HL-60 (cell line): ENCODE results near the gene NCOA3.

Experiments used
- POLR2AphosphoS5 ChIP-seq: IDR thresholded peaks from 2 replicates; pipeline ENCODE4 v1.6.1; 2012; ENCODE audit warnings: low read depth
- REST ChIP-seq: IDR thresholded peaks from 2 replicates; pipeline ENCODE4 v1.6.1; 2012; ENCODE audit warnings: low read depth; ENCODE audit not compliant: insufficient replicate concordance
- SPI1 ChIP-seq: IDR thresholded peaks from 2 replicates; pipeline ENCODE4 v1.6.1; 2012; ENCODE audit warnings: low read depth, mild to moderate bottlenecking, borderline replicate concordance
- TF ChIP-seq, protein P1 (sequence below): IDR thresholded peaks from one replicate; pipeline ENCODE4 v1.5.1; 2011; ENCODE audit warnings: low read length, control low read depth, inconsistent platforms; ENCODE audit not compliant: insufficient read depth

GRCh38 chr20:47660983-47661700, 159.5 kb downstream of the NCOA3 start:
- TF ChIP-seq, protein P1, sequence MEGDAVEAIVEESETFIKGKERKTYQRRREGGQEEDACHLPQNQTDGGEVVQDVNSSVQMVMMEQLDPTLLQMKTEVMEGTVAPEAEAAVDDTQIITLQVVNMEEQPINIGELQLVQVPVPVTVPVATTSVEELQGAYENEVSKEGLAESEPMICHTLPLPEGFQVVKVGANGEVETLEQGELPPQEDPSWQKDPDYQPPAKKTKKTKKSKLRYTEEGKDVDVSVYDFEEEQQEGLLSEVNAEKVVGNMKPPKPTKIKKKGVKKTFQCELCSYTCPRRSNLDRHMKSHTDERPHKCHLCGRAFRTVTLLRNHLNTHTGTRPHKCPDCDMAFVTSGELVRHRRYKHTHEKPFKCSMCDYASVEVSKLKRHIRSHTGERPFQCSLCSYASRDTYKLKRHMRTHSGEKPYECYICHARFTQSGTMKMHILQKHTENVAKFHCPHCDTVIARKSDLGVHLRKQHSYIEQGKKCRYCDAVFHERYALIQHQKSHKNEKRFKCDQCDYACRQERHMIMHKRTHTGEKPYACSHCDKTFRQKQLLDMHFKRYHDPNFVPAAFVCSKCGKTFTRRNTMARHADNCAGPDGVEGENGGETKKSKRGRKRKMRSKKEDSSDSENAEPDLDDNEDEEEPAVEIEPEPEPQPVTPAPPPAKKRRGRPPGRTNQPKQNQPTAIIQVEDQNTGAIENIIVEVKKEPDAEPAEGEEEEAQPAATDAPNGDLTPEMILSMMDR = no peak
- TF ChIP-seq POLR2AphosphoS5 (no peak), REST (no peak), SPI1 (no peak)
